Subcutaneous adipose tissue (tissue), 4 donors: Measurements from ENCODE around the gene RGS9. TPM values are rescaled to one million over a fixed set of nuclear protein-coding genes. Genes with fewer than 3 reads are reported as not detected.

Source experiments
- total RNA-seq, 4 donors: library from RNA; depleted of rRNA; stranded (reverse); fragments of >200 nt; gene quantifications; one replicate each; pipeline ENCODE4 v1.1.0, GENCODE V29; 2016
- TF ChIP-seq, protein P1 (sequence below): fragments of 450-650 bp; IDR thresholded peaks from one replicate; pipeline ENCODE4 v1.5.1; 2016; ENCODE audit warnings: low read depth, mild to moderate bottlenecking, control low read depth, antibody characterized with exemption, moderate library complexity

RGS9 gene
- total RNA-seq, 4 donors from 2014 or later = 1.5 to 7.5 (median 3.3) TPM

DNA sequence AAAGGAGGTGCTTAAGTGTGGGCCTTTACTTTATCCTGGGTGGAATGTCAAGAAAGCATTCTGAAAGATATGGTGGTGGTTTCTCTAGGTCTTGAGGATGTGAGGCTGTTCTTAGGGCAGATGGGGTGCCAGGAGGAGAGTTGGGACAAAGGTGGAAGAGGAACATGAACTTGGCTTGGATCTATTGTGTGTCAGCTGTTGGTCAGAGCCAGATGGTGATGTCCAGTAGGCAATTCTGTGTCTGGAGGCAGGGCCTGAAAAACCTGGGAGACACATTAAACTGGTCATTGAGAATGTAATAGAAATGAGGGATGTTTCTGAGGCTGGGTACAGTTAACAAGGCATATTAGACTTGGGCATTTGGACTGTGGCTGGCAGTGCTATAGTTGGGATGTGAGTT lies 32.6 kb upstream of the RGS9 start:
- TF ChIP-seq, protein P1, sequence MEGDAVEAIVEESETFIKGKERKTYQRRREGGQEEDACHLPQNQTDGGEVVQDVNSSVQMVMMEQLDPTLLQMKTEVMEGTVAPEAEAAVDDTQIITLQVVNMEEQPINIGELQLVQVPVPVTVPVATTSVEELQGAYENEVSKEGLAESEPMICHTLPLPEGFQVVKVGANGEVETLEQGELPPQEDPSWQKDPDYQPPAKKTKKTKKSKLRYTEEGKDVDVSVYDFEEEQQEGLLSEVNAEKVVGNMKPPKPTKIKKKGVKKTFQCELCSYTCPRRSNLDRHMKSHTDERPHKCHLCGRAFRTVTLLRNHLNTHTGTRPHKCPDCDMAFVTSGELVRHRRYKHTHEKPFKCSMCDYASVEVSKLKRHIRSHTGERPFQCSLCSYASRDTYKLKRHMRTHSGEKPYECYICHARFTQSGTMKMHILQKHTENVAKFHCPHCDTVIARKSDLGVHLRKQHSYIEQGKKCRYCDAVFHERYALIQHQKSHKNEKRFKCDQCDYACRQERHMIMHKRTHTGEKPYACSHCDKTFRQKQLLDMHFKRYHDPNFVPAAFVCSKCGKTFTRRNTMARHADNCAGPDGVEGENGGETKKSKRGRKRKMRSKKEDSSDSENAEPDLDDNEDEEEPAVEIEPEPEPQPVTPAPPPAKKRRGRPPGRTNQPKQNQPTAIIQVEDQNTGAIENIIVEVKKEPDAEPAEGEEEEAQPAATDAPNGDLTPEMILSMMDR = no peak

DNA sequence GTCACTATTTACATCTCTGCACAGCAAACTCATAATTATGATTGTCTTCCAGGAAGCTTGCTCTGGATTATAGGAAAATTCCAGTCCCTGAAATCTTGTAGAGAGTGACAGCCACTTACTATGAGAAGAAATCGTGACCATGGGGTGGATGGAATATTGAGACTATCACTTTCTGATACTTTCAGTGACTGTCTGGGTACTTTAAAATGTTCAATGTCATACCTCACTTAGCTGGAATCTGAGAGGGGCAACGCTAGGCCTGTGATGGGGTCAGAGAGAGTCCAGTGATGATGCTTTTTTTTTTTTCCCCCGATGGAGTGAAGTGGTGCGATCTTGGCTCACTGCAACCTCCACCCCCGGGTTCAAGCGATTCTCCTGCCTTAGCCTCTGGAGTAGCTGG lies 32.2 kb upstream of the RGS9 start:
- TF ChIP-seq, protein P1 = no peak

DNA sequence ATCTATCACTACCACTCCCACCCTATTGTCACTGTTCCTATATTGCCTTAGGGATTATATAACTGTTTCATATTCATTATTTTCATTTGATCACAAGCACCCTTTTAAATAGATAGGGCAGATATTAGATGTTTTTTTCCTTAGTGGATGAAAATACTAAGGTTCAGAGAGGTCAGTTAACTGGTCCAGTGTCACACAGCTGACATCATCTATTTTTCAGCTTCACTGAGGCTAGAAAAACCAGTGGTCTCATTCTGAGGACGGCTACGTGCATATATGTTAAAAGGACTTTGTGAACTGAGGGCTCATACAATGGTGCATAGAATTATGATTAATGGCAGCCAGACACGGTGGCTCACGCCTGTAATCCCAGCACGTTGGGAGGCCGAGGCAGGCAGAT lies 29.0 kb upstream of the RGS9 start:
- TF ChIP-seq, protein P1 = no peak

DNA sequence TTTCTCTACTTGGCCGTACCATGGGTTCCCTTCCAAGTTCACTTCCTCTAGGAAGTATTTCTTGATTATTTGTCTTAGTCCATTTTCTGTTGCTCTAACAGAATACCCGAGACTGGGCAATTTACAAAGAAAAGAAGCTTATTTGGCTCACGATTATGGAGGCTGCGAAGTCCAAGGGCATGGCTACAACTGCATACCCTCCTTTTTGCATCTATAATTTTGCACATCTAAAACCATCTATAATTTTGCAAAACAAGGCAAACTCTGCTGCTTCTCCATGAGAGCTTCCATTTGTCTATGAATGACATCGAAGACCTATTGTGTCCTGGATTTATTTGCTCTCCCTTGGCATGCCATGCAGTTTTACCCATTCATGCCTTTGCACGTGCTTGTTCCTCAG lies 27.6 kb upstream of the RGS9 start:
- TF ChIP-seq, protein P1 = no peak

DNA sequence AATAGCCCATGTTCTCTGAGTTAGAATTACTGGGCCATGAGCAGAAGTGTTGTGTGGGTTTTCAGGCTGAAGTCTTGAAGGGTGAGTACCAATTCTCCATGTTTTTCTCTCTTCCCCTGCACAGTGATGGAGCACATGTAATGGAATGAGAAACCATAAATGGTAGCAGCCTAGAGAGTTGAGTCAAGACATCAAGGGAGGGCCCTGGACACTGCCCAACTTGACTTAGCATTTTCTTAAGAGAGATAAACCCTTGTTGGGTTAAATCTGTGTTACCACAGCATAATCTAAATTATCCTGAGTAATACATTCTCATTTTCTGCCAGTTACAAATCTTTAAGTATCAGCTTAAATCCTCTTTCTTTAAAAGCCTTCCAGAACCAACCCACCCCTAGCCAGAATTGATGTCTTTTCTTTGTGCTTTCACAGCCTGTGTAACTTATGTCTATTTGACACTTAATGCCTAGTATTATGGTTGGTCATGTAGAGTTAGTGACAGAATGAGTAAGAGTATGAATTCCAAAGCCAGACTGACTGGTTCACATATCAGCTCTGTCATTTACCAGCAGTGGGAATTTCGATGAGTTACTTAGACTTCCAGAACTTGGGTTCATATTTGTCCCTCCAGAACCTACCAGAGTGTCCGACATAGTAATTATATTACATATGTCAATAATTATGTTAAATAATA lies 27.0 kb upstream of the RGS9 start:
- TF ChIP-seq, protein P1 = no peak

DNA sequence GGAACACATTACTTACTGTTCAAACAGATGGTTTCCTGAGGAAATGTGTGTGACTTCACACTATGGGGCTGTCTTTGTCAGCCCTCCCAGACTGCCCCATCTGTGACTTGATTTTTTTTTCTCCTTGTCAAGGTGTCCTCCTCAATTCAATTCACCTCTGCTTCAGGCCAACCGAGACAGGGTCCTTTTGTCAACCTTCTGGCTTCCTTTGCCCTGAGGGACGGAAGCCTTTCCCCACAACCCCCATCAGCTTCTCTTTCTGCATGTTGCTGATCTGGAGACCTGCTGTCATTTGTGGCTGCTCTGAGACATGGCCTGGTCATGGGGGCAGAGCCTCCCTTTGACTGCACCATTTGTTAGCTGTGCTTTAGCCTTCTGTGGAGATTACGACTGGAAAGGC lies 21.3 kb upstream of the RGS9 start:
- TF ChIP-seq, protein P1 = no peak

DNA sequence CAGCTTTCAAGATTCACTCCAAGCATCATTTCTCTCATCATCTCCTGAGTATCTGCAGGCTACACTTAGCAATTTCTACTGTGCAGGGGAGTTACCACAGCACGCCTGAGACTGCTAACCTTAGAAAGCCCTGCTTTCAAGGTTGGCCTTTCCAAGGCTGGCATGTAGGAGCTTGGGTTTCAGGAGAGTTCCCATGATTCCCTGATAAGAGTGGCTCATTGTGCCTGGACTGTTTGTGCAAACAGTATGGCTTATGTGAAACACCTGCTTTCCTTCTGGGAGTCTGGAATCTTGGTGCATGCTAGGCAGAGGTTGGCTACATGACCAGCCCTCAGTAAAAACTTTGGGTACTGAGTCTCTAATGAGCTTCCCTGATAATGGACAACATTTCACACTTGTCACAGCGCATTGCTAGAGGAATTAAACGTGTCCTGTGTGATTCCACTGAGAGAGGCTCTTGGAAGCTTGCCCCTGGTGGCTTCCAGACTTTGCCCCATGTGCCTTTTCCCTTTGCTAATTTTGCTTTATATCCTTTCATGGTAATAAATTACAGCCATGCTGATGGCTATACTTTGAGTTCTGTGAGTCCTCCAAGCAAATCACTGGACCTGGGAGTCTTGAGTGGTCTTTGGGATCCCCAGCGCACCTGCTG lies 19.7 kb upstream of the RGS9 start:
- TF ChIP-seq, protein P1 = no peak
